DND-41 (cell line): ENCODE results near the gene KCNIP4.

Experiments
- ATAC-seq: fragments of 200-7000 bp; cut with Tn5 transposase; 3 replicates; pipeline ENCODE4 v1.9.1; 2021; ENCODE audit warnings: low read depth; ENCODE audit not compliant: insufficient read depth
- DNase-seq: peaks from one replicate; pipeline ENCODE4 v3.0.0-alpha.2; 2020
- H2AFZ ChIP-seq: 2 replicates; pipeline ENCODE4 v1.6.0; 2012; ENCODE audit warnings: low read depth, low read length
- H3K27ac ChIP-seq: 2 replicates; pipeline ENCODE4 v1.5.1; 2012; ENCODE audit warnings: low read length, inconsistent platforms
- H3K27me3 ChIP-seq: fragments of 200-600 bp; sonication (generic); 2 replicates; pipeline ENCODE4 v1.6.0; 2012; ENCODE audit warnings: low read length, mild to moderate bottlenecking, inconsistent platforms; ENCODE audit not compliant: insufficient read depth, poor library complexity
- H3K36me3 ChIP-seq: 2 replicates; pipeline ENCODE4 v1.5.1; 2012; ENCODE audit warnings: low read length, inconsistent platforms; ENCODE audit not compliant: insufficient read depth
- H3K4me1 ChIP-seq: 2 replicates; pipeline ENCODE4 v1.5.1; 2012; ENCODE audit warnings: mild to moderate bottlenecking, low read length; ENCODE audit not compliant: insufficient read depth
- H3K4me2 ChIP-seq: 2 replicates; pipeline ENCODE4 v1.6.0; 2012; ENCODE audit warnings: mild to moderate bottlenecking, moderate library complexity, low read length, inconsistent platforms; ENCODE audit not compliant: insufficient read depth
- H3K4me3 ChIP-seq, 2 experiments: fragments of 200-600 bp in 1 of 2; shearing (Covaris generic) in 1 of 2; 2 replicates each; pipeline ENCODE4 v1.5.1; 2012 to 2016; ENCODE audit warnings: inconsistent platforms in 2 of 2, low read length in 2 of 2, mild to moderate bottlenecking in 2 of 2, low read depth in 1 of 2, moderate library complexity in 1 of 2
- H3K79me2 ChIP-seq: 2 replicates; pipeline ENCODE4 v1.6.0; 2012; ENCODE audit warnings: low read length, inconsistent platforms; ENCODE audit not compliant: insufficient read depth
- H3K9ac ChIP-seq: 2 replicates; pipeline ENCODE4 v1.6.0; 2012; ENCODE audit warnings: low read depth, mild to moderate bottlenecking, inconsistent platforms, low read length, moderate library complexity
- H3K9me3 ChIP-seq: 2 replicates; pipeline ENCODE4 v1.5.1; 2012; ENCODE audit warnings: low read length, moderate library complexity, mild to moderate bottlenecking, inconsistent platforms; ENCODE audit not compliant: insufficient read depth, severe bottlenecking
- H4K20me1 ChIP-seq: 2 replicates; pipeline ENCODE4 v1.6.0; 2012; ENCODE audit warnings: low read length; ENCODE audit not compliant: insufficient read depth
- EZH2 ChIP-seq: IDR thresholded peaks from 3 replicates; pipeline ENCODE4 v1.6.1; 2012; ENCODE audit warnings: borderline replicate concordance, low read depth, mild to moderate bottlenecking, moderate library complexity, low read length, inconsistent platforms; ENCODE audit not compliant: severe bottlenecking
- TF ChIP-seq, protein P1 (sequence below): IDR thresholded peaks from 2 replicates; pipeline ENCODE4 v1.5.1; 2012; ENCODE audit warnings: borderline replicate concordance, low read length, moderate library complexity, mild to moderate bottlenecking; ENCODE audit not compliant: poor library complexity, severe bottlenecking; ENCODE audit errors: extremely low read depth

The KCNIP4 gene

DNA sequence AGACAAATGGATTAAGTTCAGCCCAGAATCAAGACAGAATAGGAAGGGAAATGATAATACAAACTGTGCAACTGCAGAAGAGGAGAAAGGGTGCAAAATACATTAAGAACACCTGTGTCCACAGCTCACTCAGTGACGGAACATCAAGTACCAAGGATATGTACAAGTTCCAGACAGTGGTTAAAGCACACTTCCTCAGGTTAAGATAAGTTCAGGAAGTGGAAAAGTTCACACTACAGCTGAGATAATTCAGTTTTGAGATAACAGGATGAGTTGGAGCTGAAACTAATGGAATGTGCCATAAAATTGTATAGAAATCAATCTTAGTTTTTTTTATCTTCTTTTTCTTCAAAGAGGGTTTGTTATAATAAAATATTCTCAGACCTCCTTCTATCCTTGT lies 419.4 kb downstream of the KCNIP4 start:
- no peak overlapping the region for H3K4me3 ChIP-seq
- no peak overlapping the region for H3K9ac ChIP-seq
- H4K20me1 ChIP-seq, result no peaks in the 10 kb centered on the region
- no peaks in the 10 kb centered on the region for H3K27me3 ChIP-seq
- no peak overlapping the region for H3K4me2 ChIP-seq
- no peak overlapping the region for H2AFZ ChIP-seq
- TF ChIP-seq, protein P1, sequence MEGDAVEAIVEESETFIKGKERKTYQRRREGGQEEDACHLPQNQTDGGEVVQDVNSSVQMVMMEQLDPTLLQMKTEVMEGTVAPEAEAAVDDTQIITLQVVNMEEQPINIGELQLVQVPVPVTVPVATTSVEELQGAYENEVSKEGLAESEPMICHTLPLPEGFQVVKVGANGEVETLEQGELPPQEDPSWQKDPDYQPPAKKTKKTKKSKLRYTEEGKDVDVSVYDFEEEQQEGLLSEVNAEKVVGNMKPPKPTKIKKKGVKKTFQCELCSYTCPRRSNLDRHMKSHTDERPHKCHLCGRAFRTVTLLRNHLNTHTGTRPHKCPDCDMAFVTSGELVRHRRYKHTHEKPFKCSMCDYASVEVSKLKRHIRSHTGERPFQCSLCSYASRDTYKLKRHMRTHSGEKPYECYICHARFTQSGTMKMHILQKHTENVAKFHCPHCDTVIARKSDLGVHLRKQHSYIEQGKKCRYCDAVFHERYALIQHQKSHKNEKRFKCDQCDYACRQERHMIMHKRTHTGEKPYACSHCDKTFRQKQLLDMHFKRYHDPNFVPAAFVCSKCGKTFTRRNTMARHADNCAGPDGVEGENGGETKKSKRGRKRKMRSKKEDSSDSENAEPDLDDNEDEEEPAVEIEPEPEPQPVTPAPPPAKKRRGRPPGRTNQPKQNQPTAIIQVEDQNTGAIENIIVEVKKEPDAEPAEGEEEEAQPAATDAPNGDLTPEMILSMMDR, result no peak
- no peak for TF ChIP-seq EZH2
- no peaks in the 10 kb centered on the region for H3K9me3 ChIP-seq
- ATAC-seq (no peak), DNase-seq (no peak)
- no peak overlapping the region for H3K27ac ChIP-seq
- H3K36me3 ChIP-seq, result no peaks in the 10 kb centered on the region
- no peaks in the 10 kb centered on the region for H3K4me1 ChIP-seq
- no peaks in the 10 kb centered on the region for H3K79me2 ChIP-seq

DNA sequence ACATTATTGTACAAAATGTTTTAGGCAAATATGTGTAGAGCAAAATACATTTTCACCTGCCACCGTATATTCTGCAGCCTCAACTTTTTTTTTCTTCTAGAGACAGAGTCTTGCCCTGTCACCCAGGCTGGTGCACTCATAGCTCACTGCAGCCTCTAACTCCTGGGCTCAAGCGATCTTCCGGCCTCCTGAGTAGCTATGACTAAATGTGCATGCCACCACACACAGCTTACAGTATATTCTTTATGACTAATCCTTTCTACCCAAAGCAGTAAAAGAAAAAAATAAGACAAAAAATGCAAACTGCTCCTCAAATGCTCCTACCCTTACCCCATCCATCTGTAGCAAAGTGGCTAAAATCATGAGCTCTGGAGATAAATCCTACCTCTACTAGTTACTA lies 426.3 kb downstream of the KCNIP4 start:
- DNase-seq, result no peak
- H3K4me3 ChIP-seq, result no peak overlapping the region
- TF ChIP-seq, protein P1, result no peak
- TF ChIP-seq EZH2, result no peak

DNA sequence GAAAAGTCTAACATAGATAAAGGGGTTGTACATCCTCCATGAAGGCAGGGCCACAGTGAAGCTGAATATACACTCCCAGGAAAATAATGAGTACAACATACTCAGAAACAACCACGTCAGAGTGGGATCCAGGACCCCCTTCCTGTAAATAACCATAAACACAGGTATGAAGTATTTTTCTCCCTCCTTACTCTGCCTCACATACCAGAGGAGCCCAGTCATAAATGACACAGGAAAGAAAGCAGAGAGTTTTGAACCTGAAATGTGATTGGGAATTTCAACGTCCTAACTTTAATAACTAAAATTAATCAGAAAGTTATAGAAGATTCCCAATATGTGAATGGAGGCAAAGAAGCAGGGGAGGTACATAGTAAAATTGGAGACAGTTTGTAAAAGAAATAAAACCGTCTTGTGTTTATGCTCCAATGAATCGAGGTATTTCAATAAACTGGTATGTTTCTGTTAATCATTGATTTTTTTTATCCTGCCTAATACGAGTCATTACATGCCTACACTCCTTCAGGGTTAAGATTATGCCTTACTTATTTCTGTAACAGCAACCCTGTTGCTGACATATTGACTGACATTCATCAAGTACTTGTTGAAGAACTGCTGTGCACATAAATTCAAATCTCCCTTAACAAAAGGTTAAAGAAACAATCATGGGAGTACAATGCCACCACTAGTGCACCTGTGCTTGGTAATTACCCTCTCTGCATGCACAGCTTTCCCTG lies 431.3 kb downstream of the KCNIP4 start:
- no peaks in the 10 kb centered on the region for H3K9me3 ChIP-seq
- H3K4me2 ChIP-seq, result no peak overlapping the region
- H3K4me1 ChIP-seq, result no peaks in the 10 kb centered on the region
- no peaks in the 10 kb centered on the region for H3K36me3 ChIP-seq
- ATAC-seq (no peak), DNase-seq (no peak)
- no peak overlapping the region for H3K4me3 ChIP-seq
- no peak overlapping the region for H3K9ac ChIP-seq
- H3K27ac ChIP-seq, result no peak overlapping the region
- no peaks in the 10 kb centered on the region for H3K27me3 ChIP-seq
- H3K79me2 ChIP-seq, result no peaks in the 10 kb centered on the region
- no peaks in the 10 kb centered on the region for H4K20me1 ChIP-seq
- H2AFZ ChIP-seq, result no peak overlapping the region
- TF ChIP-seq, protein P1, result no peak
- TF ChIP-seq EZH2, result no peak

More for the DNA sequence above, 426.3 kb downstream of the KCNIP4 start:
- Histone ChIP-seq H3K36me3 (no peaks in the 10 kb centered on the region), H3K9ac (no peak overlapping the region), H4K20me1 (no peaks in the 10 kb centered on the region), H3K27ac (no peak overlapping the region), H3K79me2 (no peaks in the 10 kb centered on the region), H3K4me2 (no peak overlapping the region), H3K9me3 (no peaks in the 10 kb centered on the region), H2AFZ (no peak overlapping the region), H3K4me1 (no peaks in the 10 kb centered on the region), H3K27me3 (no peaks in the 10 kb centered on the region)
- ATAC-seq, result no peak
